ENCODE data around the gene MAP2K5.

- TF ChIP-seq POLR2AphosphoS5 (IDR thresholded peaks at IDR 0.05; ENCODE audit: borderline replicate concordance, low read depth, low read length) (no peak), EZH2 (IDR thresholded peaks at IDR 0.05) (no peak), FOXP2 (optimal IDR thresholded peaks at IDR 0.05; ENCODE audit: control extremely low read depth, extremely low read length, insufficient read depth) (no peak)
Measured at GRCh38 chr15:67801926-67802914, 259.7 kb downstream of the MAP2K5 start.

Measured in SK-N-MC (cell line).